Neural cell (in vitro differentiated cells): ENCODE results near the gene CA5A.
"Not testable (repeated sequence)": the region's sequence is repeated elsewhere in the genome, so short reads cannot be mapped to it uniquely, and the experiment has no call there.

Experiments
- CTCF ChIP-seq: fragments of 450-650 bp; IDR thresholded peaks from 2 replicates; pipeline ENCODE4 v1.5.1; 2014; ENCODE audit warnings: antibody characterized with exemption, mild to moderate bottlenecking, moderate library complexity; ENCODE audit not compliant: poor library complexity, severe bottlenecking
- EP300 ChIP-seq: fragments of 450-650 bp; conservative IDR thresholded peaks from 2 replicates; pipeline ENCODE4 v1.6.1; 2014; ENCODE audit warnings: antibody characterized with exemption, mild to moderate bottlenecking, moderate library complexity; ENCODE audit not compliant: poor library complexity, severe bottlenecking
- EZH2 ChIP-seq: fragments of 200-600, 300-800 bp; shearing (Covaris generic), sonication (generic); IDR thresholded peaks from 2 replicates; pipeline ENCODE4 v1.6.1; 2014; ENCODE audit warnings: antibody characterized with exemption, low read length, borderline replicate concordance, mild to moderate bottlenecking; ENCODE audit not compliant: insufficient read depth, poor library complexity, severe bottlenecking
- MXI1 ChIP-seq: fragments of 450-650 bp; conservative IDR thresholded peaks from 2 replicates; pipeline ENCODE4 v1.6.1; 2014; ENCODE audit warnings: antibody characterized with exemption, mild to moderate bottlenecking; ENCODE audit not compliant: poor library complexity, severe bottlenecking
- POLR2AphosphoS5 ChIP-seq: IDR thresholded peaks from 2 replicates; pipeline ENCODE4 v1.6.1; 2012
- RAD21 ChIP-seq: fragments of 450-650 bp; conservative IDR thresholded peaks from 2 replicates; pipeline ENCODE4 v1.6.1; 2014; ENCODE audit warnings: antibody characterized with exemption, mild to moderate bottlenecking, moderate library complexity
- REST ChIP-seq: IDR thresholded peaks from 2 replicates; pipeline ENCODE4 v1.6.1; 2012; ENCODE audit warnings: borderline replicate concordance
- SMC3 ChIP-seq: fragments of 450-650 bp; conservative IDR thresholded peaks from 2 replicates; pipeline ENCODE4 v1.6.1; 2014; ENCODE audit warnings: antibody characterized with exemption, mild to moderate bottlenecking, moderate library complexity; ENCODE audit not compliant: poor library complexity
- TAF1 ChIP-seq: IDR thresholded peaks from 2 replicates; pipeline ENCODE4 v1.6.1; 2012; ENCODE audit warnings: low read depth

GRCh38 chr16:87889762-87890161 is 46.6 kb downstream of the CA5A start:
- TF ChIP-seq CTCF, POLR2AphosphoS5, SMC3, EZH2, EP300, TAF1, REST, RAD21, MXI1: not testable (repeated sequence)
